NCI-H748 (cell line): ENCODE measurements around the gene HBM.
A peak's percentile ranks its signal among the peaks of the same experiment; 100 is the strongest.
"Not testable (repeated sequence)": the region's sequence is repeated elsewhere in the genome, so short reads cannot be mapped to it uniquely, and the experiment has no call there.

Experiments
- DNase-seq: peaks from one replicate; lab custom pipeline; 2025; ENCODE audit not compliant: unreplicated experiment; lab: John Stamatoyannopoulos, UW

HBM gene

DNA sequence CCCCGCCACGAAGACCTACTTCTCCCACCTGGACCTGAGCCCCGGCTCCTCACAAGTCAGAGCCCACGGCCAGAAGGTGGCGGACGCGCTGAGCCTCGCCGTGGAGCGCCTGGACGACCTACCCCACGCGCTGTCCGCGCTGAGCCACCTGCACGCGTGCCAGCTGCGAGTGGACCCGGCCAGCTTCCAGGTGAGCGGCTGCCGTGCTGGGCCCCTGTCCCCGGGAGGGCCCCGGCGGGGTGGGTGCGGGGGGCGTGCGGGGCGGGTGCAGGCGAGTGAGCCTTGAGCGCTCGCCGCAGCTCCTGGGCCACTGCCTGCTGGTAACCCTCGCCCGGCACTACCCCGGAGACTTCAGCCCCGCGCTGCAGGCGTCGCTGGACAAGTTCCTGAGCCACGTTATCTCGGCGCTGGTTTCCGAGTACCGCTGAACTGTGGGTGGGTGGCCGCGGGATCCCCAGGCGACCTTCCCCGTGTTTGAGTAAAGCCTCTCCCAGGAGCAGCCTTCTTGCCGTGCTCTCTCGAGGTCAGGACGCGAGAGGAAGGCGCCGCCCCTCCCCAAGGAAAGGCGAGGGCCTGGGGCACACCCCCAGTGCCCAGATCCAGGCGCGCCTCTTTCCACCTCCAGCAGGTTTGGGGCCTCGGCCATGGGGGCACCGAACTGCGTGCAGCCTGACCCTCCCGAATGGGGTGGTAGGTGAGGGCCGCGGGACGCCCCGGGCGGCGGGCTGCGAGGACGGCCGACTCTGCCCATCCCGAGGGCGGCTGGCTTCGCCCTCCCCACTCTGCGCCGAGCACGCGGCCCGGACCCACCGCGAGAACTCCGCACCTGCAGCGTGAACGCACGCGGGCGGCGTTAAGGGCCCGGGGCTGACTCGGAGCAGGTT lies 15.1 kb downstream of the HBM start:
- peak; percentile 78 for DNase-seq

DNA sequence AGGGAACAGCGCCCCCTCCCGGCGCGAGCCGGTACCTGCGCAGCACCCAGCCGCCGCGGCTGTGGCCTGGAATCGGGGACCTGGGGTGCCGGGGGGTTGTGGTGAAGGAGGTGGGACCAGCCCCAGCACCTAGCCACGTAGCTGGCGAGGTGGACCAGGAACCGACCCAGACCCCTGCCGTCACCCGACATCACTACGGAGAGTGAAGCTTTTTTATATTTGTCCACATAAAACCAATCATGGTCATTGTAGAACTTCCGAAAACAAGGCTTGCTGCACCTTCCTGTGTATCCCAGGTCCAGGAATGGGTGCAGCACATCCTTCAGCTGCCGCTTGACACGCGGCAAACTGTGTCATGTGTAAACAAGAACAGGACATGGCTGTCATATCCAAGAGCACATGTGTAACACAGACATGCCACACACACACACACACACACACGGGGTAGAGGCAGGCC lies 15.8 kb downstream of the HBM start:
- DNase-seq = no peak

DNA sequence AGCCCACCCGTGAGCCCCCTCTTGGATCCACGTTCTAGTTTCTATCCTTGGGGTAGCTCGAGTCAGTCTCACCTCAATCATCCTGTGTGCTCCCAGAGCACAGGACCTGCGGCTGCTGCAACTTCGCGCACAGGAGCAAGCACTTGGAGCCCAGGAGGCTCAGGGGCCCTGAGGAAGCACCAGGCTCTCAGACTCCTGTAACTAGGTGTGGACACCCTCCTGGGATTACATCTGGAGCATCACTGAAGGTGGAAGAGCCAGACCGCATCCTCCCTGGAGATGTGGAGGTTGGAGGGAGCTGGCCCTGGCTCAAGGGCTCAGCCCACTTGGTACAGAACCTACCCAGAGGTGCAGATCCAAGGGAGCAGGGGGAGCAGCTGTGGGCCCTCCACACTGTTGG lies 17.2 kb downstream of the HBM start:
- DNase-seq = no peak

DNA sequence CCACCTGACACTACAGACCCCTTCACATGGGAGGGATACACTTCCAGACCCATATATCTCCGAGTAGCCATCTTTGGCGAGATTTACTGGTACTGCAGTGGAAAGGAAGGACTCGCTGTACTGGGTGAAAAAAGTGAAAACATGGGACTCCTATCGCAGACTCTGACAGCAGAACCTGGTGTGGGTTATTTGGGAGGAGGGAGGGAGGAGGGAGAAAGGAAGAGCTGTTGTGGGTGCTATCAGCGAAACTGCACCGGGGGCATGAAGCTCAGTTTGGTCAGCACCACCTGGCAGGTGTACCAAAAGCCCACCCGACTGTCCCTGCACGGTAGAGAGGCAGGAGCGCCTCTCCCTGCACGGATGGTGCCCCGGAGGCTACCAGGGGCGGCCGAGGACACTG lies 19.4 kb downstream of the HBM start:
- no peak for DNase-seq

DNA sequence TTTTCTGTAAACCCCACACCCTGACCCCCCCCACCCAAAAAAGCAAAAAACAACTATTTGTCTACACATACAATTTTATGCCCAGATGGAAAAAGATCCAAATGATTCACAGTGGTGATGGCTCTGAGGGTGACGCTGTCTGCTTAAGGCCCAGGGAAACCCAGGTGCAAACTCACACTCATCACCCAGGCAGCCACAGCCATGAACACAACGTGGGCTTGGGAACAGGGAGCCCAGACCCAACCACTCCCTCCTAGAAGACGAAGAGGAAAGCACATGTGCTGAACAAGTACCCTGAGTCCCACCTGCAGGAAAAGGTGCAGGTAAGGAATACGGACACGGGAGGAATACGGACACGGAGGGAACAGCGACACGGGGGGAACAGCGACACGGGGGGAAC lies 19.9 kb downstream of the HBM start:
- no peak for DNase-seq

DNA sequence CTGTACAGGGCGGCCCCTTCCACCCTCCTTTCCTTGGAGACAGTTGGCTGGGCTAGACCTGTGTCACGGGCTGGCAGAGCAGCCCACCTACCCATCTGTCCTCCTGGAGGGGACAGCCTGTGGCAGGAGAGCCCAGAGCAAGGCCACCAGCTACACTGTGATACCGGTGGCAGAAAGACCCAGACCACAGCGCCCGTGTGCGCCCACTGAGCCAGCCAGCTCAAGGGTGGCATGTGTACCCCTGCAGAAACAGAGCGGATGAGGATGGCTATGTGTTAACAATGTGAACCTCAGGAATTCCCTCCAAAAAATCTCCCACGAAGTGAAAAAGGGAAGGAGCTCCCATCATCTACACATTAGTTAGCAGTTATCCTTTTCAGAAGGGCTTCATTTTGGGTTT lies 21.6 kb downstream of the HBM start:
- no peak for DNase-seq

DNA sequence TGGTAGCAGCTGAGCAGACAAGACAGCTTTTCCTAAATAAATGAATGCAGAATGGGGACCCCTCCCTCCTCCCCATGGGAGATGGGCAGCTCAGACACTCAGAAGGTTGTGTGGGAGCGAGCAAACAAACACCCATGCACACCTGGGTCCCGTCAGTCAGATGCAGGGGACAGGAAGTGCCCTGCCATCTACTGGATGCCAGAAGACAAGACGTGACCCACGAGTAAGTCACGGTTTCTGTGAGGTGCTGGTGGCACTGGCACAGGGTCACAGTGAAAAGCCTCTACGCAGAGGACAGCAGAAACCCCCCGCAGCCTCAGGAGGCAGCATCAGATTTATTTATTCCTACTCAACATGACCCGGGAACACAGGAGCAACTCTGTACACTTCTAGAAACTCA lies 22.9 kb downstream of the HBM start:
- no peak for DNase-seq

DNA sequence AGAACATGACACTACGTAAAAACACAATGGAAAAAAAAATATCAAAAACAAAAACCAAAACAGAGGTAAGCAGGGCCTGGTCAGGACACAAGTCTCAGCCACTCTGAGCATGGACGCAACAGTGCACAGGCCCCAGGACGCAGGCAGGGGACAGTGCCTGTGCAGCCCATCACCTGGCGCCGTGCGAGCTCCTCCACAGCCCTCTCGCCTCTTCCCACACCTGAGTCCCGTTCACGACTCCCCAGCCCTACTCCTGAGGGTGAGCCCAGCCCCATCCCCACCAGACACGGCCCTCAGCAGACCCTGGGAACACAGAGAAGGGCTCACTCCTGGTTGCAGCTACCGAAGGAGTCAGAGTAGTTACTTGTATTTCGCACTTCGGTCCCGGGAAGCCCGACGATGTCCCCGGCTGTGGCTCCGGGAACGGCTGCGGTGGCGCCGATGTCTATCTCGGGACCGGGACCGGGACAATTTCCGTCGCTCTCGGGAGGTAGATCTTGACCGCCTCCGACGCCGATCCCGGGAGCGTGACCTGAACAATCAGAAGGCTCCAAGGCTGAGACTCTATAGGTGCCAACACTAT lies 23.9 kb downstream of the HBM start:
- no peak for DNase-seq

DNA sequence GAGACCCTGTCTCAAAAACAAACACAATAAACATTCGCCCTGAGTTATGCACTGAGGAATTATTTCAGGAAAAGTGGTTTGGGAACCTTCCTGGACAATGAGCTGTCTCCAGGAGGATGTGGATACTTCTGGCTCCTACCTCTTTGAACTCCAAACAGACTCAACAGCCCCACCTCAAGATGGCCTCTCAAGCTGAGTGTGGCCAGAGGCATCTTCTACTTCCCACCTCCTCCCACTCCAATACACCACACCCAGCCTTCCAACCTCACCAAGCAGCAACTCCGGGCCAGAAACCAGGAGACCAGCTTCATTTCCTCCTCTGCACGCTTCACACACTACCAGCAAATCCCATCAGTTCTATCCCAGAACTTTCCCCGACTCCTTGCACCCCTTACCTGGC lies 26.1 kb downstream of the HBM start:
- DNase-seq = no peak

DNA sequence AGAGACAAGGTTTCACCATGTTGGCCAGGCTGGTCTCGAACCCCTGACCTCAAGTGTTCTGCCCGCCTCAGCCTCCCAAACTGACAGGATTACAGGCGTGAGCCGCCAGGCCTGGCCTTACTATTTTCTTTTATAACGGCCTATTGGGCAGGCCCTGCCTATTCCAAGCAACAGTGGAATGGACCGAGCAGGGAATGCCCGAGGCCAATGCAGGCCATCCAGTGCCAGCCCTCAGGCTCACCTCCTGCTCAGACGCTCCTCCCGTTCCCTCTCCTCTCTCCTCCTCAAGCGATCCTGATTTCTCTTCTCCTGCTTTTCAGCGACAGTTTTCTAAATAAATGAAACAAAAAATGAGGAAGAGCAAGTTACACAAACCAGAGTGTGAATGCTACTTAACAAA lies 26.9 kb downstream of the HBM start:
- DNase-seq = no peak

DNA sequence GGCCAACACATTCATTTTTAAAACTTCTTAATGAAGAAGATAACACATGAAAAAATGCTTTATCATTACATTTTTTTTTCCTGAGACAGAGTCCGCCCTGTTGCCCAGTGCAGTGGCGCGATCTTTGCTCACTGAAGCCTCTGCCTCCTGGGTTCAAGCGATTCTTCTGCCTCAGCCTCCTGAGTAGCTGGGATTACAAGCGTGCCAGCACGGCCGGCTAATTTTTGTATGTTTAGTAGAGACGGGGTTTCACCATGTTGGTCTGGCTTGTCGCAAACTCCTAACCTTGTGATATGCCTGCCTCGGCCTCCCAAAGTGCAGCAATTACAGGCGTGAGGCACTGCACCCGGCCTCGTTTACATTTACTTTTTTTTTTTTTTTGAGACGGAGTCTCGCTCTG lies 27.7 kb downstream of the HBM start:
- no peak for DNase-seq

DNA sequence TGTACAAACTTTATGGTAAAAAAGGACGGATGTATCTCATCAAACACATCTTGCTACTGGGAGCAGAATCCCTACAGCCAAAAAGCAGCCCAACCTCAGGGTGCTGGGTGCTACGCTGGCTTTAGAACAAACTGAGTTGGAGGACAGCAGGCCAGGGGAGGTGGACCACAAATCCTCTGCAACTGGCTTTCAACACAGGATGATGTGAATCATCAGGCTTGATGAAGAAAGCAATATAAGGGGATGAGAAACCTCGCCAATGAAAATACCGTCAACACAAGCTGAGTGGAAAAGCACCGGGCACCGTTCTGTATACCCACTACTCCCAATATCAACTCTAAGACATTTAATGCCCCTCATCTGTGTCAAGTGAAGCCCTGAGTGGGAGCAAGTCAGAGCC lies 28.7 kb downstream of the HBM start:
- DNase-seq = no peak

DNA sequence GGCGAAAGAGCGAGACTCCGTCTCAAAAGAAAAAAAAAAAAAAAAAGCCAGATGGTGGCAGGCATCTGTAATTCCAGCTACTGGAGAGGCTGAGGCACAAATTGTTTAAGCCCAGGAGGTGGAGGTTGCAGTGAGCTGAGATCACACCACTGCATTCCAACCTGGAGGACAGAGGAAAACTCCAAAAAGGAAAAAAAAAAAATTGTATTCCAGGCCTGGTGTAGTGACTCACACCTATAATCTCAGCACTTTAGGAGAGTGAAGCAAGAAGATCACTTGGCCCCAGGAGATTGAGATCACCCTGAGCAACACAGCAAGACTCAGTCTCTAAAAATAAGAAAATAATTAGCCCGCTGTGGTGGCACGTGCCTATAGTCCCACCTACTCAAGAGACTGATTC lies 34.6 kb downstream of the HBM start:
- no peak for DNase-seq

DNA sequence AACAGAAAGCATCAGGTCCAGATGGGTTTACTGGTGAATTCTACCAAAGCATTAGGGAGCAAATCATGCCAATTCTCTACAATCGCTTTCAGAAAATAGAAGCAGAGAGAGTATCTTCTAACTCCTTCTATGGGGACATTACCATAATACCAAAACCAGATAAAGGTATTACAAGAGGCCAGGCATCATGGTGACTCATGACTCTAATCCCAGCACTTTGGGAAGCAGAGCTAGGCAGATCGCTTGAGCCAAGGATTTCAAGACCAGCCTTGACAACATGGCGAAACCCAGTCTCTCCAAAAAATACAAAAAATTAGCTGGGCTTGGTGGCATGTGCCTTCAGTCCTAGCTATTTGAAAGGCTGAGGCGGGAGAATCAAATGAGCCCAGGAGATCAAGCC lies 37.5 kb downstream of the HBM start:
- DNase-seq = no peak

DNA sequence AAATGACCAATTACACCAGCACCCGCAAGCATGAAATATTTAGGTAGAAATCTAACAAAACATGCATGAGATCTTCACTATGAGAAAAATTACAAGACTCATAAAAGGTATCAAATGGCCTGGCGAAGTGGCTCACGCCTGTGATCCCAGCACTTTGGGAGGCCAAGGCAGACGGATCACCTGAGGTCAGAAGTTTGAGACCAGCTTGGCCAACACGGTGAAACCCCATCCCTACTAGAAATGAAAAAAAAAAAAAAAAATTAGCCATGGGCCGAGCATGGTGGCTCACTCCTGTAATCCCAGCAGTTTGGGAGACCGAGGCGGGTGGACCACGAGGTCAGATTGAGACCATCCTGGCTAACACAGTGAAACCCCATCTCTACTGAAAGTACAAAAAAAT lies 38.3 kb downstream of the HBM start:
- not testable (repeated sequence) for DNase-seq

DNA sequence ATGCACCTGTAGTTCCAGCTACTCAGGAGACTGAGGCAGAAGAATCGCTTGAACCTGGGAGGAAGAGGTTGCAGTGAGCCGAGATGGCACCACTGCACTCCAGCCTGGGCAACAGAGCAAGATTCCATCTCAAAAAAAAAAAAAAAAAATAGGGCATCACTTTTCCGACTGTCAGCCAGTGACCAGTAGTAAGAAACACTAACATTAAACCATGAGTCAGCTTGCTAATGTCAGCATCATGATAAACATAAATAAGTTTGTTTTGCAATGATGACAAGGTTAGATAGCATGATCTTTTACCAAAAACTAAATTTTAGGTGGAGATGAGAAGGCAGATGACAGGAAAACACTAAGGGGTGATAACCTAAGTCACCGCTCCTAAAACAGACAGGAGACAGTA lies 43.6 kb downstream of the HBM start:
- DNase-seq = not testable (repeated sequence)

DNA sequence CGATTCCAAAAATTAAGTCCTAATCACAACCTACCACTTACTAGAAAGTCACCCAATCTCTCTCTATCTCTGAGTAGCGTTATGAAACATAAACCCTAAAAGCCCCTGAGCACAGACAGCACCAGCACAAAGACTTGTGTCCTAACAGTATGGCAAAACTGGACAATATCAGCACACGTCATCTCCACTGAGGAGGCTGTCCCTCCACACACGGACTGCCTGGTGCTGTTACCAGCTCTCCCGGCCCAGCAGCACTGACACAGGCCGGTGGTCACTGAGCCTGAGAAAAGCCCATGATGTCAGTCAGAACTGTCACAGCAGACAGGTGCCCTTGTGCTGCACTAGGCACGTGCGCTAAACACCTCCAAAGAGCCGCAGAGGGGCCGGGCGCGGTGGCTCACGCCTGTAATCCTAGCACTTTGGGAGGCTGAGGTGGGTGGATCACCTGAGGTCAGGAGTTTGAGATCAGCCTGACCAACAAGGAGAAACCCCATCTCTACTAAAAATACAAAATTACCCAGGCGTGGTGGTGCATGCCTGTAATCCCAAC lies 45.9 kb downstream of the HBM start:
- not testable (repeated sequence) for DNase-seq

DNA sequence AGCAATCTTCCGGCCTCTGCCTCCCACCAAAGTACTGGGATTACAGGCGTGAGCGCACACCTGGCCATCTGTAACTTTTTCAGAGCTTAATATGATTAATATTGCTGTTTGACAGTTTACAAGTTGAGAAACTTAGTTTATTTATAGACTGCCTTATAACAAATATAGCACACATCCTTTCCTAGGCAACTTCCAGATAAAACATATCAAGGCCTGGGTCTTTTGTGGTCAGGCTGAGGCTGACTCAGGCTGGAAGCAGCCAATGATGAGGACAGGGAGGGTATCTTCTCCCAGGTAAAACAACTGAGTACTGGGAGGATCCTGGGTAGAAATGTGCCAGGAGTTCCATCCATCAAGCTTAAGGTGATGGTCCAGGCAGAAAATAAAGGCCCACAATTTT lies 47.2 kb downstream of the HBM start:
- no peak for DNase-seq
